Gastroesophageal sphincter (tissue), 3 donors: ENCODE results near the gene TPRA1.

ENCODE experiments used
- CTCF ChIP-seq, 4 experiments: fragments of 200-600 bp in 2 of 4; fragments of 450-650 bp in 2 of 4; sonication (generic) in 1 of 4; IDR thresholded peaks; one replicate each; pipeline ENCODE4 v1.5.1; 2017 to 2019; ENCODE audit warnings: antibody characterized with exemption in 4 of 4, mild to moderate bottlenecking in 2 of 4, moderate library complexity in 2 of 4
- EP300 ChIP-seq: sonication (generic); formaldehyde crosslinking; IDR thresholded peaks from one replicate; pipeline ENCODE4 v1.6.1; 2017; ENCODE audit warnings: antibody characterized with exemption, mild to moderate bottlenecking
- POLR2A ChIP-seq, 2 donors: fragments of 450-650 bp; IDR thresholded peaks; one replicate each; pipeline ENCODE4 v1.6.1; 2017; ENCODE audit warnings: antibody characterized with exemption in 2 of 2, mild to moderate bottlenecking in 2 of 2, moderate library complexity in 1 of 2
- POLR2AphosphoS5 ChIP-seq: sonication (generic); formaldehyde crosslinking; IDR thresholded peaks from one replicate; pipeline ENCODE4 v1.6.1; 2017; ENCODE audit warnings: antibody characterized with exemption

- TF ChIP-seq POLR2A (IDR thresholded peaks at IDR 0.05) = no peak
- no peak for TF ChIP-seq CTCF (IDR thresholded peaks at IDR 0.05)
- TF ChIP-seq POLR2AphosphoS5 = no peak
- TF ChIP-seq EP300 = no peak
Measured at GRCh38 chr3:127580327-127581060, 10.0 kb downstream of the TPRA1 start.
